Upper lobe of left lung (tissue), 4 donors: Measurements from ENCODE around the gene CALML6.
"Not testable (repeated sequence)": the region's sequence is repeated elsewhere in the genome, so short reads cannot be mapped to it uniquely, and the experiment has no call there.

Experiments
- CTCF ChIP-seq, 6 experiments: fragments of 450-650 bp in 4 of 6; fragments of 200-600 bp in 2 of 6; sonication (generic) in 2 of 6; IDR thresholded peaks; one replicate each; pipeline ENCODE4 v1.5.1; 2016 to 2019; ENCODE audit warnings: antibody characterized with exemption in 6 of 6
- EP300 ChIP-seq, 4 donors: sonication (generic); formaldehyde crosslinking; IDR thresholded peaks; one replicate each; pipeline ENCODE4 v1.5.1; 2017; ENCODE audit warnings: antibody characterized with exemption in 4 of 4, control low read depth in 2 of 4
- POLR2A ChIP-seq, 4 donors: fragments of 450-650 bp; IDR thresholded peaks; one replicate each; pipeline ENCODE4 v1.5.1; 2016 to 2017; ENCODE audit warnings: antibody characterized with exemption in 4 of 4, mild to moderate bottlenecking in 2 of 4
- POLR2AphosphoS5 ChIP-seq, 2 donors: sonication (generic); formaldehyde crosslinking; IDR thresholded peaks; one replicate each; pipeline ENCODE4 v1.5.1; 2017; ENCODE audit warnings: antibody characterized with exemption in 2 of 2

DNA sequence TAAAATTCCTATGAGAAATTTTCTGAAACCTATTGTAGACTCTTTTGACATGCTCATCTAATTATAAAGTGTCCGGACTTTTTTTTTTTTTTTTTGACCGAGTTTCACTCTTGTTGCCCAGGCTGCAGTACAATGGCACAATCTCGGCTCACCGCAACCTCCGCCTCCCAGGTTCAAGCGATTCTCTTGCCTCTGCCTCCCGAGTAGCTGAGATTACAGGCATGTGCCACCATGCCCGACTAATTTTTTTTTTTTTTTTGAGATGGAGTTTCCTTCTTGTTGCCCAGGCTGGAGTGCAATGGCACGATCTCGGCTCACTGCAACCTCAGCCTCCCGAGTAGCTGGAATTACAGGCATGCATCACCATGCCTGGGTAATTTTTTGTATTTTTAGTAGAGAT is 31.2 kb upstream of the CALML6 start:
- TF ChIP-seq CTCF, POLR2A, POLR2AphosphoS5, EP300 (IDR thresholded peaks at IDR 0.05): not testable (repeated sequence)
